Measurements from ENCODE around the gene SUGCT. TPM values are rescaled to one million over a fixed set of nuclear protein-coding genes. Genes with fewer than 3 reads are reported as not detected.
A peak's percentile ranks its signal among the peaks of the same experiment; 100 is the strongest.

The SUGCT gene
- polyA plus RNA-seq, 1 of the 3 experiments (the other 2 are of a cell fraction): 53.7 TPM

DNA sequence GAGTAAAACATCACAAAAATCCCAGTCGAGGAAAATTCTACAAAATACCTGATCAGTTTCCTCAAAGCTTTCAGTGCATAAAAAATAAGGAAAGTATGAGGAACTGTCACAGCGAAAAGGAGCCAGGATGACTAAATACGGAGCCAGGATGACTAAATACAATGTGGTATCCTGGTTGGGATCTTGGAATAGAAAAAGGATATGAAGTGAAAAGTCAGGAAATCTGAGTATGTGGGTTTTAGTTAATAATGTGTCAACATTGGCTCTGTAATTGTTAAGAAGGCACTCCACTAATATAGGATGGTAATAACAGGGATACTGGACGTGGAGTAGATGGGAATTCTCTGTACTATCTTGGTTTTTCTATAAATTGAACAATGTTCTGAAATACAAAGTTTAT, 175.5 kb downstream of the SUGCT start:
- Histone ChIP-seq H3F3A (replicated peaks; ENCODE audit: insufficient read depth) (peaks cover 37% of the 10 kb centered on the region), H3K79me2 (ENCODE audit: insufficient read depth) (no peaks in the 10 kb centered on the region), H3K4me2 (peak overlapping the region; percentile 21; the same call in 1 of the 2 replicates), H4K20me1 (ENCODE audit: insufficient read depth) (no peaks in the 10 kb centered on the region), H3K27ac (ENCODE audit: low read depth in 2 of 2, low read length in 1 of 2) (peak overlapping the region; percentile 16 to 58; a peak in 3 of 4 replicates), H3K4me1 (ENCODE audit: control insufficient read depth in 1 of 2, insufficient read depth in 2 of 2, low read depth in 1 of 2, low read length in 1 of 2) (peaks cover 1 to 24% of the 10 kb centered on the region in 2 experiments; a peak in 3 of 4 replicates), H3K9me2 (no peaks in the 10 kb centered on the region), H3K9me3 (no peaks in the 10 kb centered on the region), H3K27me3 (ENCODE audit: insufficient read depth) (no peaks in the 10 kb centered on the region), H3K4me3 (ENCODE audit: low read depth in 2 of 2, low read length in 1 of 2) (no peak overlapping the region), H3K36me3 (replicated peaks in 1 of 2; ENCODE audit: control insufficient read depth in 1 of 2, insufficient read depth in 2 of 2, low read length in 1 of 2) (no peaks in the 10 kb centered on the region), H3K9ac (peak overlapping the region; percentile 17; the same call in 1 of the 2 replicates), H2AFZ (ENCODE audit: low read depth) (0 out of 2 replicates have a peak overlapping the region, but pooled peaks have one; percentile 6)
- CTCF ChIA-PET: no interaction called here
- WGBS (ENCODE audit: low lambda C conversion rate): 44% methylated on average over 4 of the region's 4 CpGs
- POLR2A ChIA-PET: no interaction called here
- DNase-seq: no peak
- TF ChIP-seq, protein P1, sequence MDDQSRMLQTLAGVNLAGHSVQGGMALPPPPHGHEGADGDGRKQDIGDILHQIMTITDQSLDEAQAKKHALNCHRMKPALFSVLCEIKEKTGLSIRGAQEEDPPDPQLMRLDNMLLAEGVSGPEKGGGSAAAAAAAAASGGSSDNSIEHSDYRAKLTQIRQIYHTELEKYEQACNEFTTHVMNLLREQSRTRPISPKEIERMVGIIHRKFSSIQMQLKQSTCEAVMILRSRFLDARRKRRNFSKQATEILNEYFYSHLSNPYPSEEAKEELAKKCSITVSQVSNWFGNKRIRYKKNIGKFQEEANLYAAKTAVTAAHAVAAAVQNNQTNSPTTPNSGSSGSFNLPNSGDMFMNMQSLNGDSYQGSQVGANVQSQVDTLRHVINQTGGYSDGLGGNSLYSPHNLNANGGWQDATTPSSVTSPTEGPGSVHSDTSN (IDR thresholded peaks at IDR 0.05): peak; percentile 62
- peak; percentile 61; the same call in 1 of the 2 replicates for TF ChIP-seq FOSL2 (IDR thresholded peaks at IDR 0.05; ENCODE audit: borderline replicate concordance, low read depth)
- no peak for TF ChIP-seq SMC3 (IDR thresholded peaks at IDR 0.05; ENCODE audit: low read depth, low read length)
- TF ChIP-seq TCF12 (IDR thresholded peaks at IDR 0.05): peak; percentile 68
- 0 out of 4 replicates have a peak, but pooled peaks of 1 of the 2 experiments have one; percentile 19 for TF ChIP-seq EP300 (IDR thresholded peaks at IDR 0.05; ENCODE audit: borderline replicate concordance in 1 of 2, low read depth in 1 of 2, low read length in 1 of 2)
- TF ChIP-seq JUND (IDR thresholded peaks at IDR 0.05): peak; percentile 29; the same call in 1 of the 2 replicates

DNA sequence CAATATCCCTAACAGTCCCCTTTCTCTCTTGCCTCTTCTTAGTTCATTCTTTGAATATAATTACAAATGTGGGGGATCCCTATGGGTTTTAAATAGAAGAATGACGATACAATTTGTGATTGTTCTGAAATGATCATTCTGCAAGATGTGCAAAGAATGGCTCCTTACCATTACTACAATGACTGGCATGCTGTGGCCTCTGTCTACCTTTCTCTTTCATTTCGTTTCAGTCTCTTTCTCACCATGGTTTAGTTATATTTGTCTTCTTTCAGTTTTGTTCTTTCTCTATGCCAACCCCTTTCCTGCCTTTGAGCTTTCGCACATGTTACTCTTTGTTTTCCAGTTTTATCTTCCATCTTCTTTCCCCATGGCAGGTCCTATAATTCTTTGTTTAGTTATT, 176.5 kb downstream of the SUGCT start:
- ChIA-PET CTCF (interaction anchor here (2.7 kb wide), 1 partner anchor 79 kb away, joined by 9 read pairs; no protein-coding TSS in a partner anchor), POLR2A (no interaction called here)
- Histone ChIP-seq H3K4me3 (ENCODE audit: low read depth in 2 of 2, low read length in 1 of 2) (no peak overlapping the region), H2AFZ (ENCODE audit: low read depth) (0 out of 2 replicates have a peak overlapping the region, but pooled peaks have one; percentile 3), H3K4me1 (ENCODE audit: control insufficient read depth in 1 of 2, insufficient read depth in 2 of 2, low read depth in 1 of 2, low read length in 1 of 2) (peaks cover 4 to 21% of the 10 kb centered on the region in 2 experiments; a peak in 3 of 4 replicates), H3K27me3 (ENCODE audit: insufficient read depth) (no peaks in the 10 kb centered on the region), H3K9me3 (no peaks in the 10 kb centered on the region), H3F3A (replicated peaks; ENCODE audit: insufficient read depth) (peaks cover 35% of the 10 kb centered on the region), H3K9me2 (no peaks in the 10 kb centered on the region), H3K9ac (no peak overlapping the region), H3K4me2 (no peak overlapping the region), H3K36me3 (replicated peaks in 1 of 2; ENCODE audit: control insufficient read depth in 1 of 2, insufficient read depth in 2 of 2, low read length in 1 of 2) (no peaks in the 10 kb centered on the region), H4K20me1 (ENCODE audit: insufficient read depth) (no peaks in the 10 kb centered on the region), H3K79me2 (ENCODE audit: insufficient read depth) (no peaks in the 10 kb centered on the region), H3K27ac (ENCODE audit: low read depth in 2 of 2, low read length in 1 of 2) (peak overlapping the region in 1 of 2 experiments; percentile 58; a peak in 2 of 4 replicates)
- WGBS (ENCODE audit: low lambda C conversion rate): 85% methylated on average over 3 of the region's 3 CpGs
- DNase-seq: no peak
- TF ChIP-seq SIN3A (IDR thresholded peaks at IDR 0.05; ENCODE audit: borderline replicate concordance, low read depth, low read length) (no peak), TEAD4 (IDR thresholded peaks at IDR 0.05; ENCODE audit: borderline replicate concordance, insufficient read depth) (no peak), EP300 (IDR thresholded peaks at IDR 0.05; ENCODE audit: borderline replicate concordance in 1 of 2, low read depth in 1 of 2, low read length in 1 of 2) (no peak), SMC3 (IDR thresholded peaks at IDR 0.05; ENCODE audit: low read depth, low read length) (no peak), TCF12 (IDR thresholded peaks at IDR 0.05) (no peak), MXI1 (IDR thresholded peaks at IDR 0.05; ENCODE audit: low read depth, low read length) (no peak), ELF1 (IDR thresholded peaks at IDR 0.05) (no peak), TAF1 (IDR thresholded peaks at IDR 0.05; ENCODE audit: borderline replicate concordance, low read depth, low read length) (no peak), JUND (IDR thresholded peaks at IDR 0.05) (no peak), RXRA (IDR thresholded peaks at IDR 0.05; ENCODE audit: borderline replicate concordance, low read depth) (no peak), RAD21 (IDR thresholded peaks at IDR 0.05; ENCODE audit: low read length) (no peak), CHD2 (IDR thresholded peaks at IDR 0.05; ENCODE audit: low read length, partially characterized antibody) (no peak), REST (IDR thresholded peaks at IDR 0.05; ENCODE audit: low read depth, low read length) (no peak)
- TF ChIP-seq, protein P1 (IDR thresholded peaks at IDR 0.05): no peak

Data from SK-N-SH (cell line).